KMS-11 (cell line): ENCODE results near the gene ATL3.

Experiments
- H2AFZ ChIP-seq: fragments of 200-600 bp; sonication (generic); 2 replicates; pipeline ENCODE4 v1.6.1; 2016; ENCODE audit warnings: antibody characterized with exemption, mixed run types, low read depth
- H3K27ac ChIP-seq: fragments of 200-600 bp; sonication (generic); 2 replicates; pipeline ENCODE4 v1.6.1; 2016; ENCODE audit warnings: mild to moderate bottlenecking, mixed run types
- H3K27me3 ChIP-seq: fragments of 200-600 bp; sonication (generic); 2 replicates; pipeline ENCODE4 v1.6.1; 2017; ENCODE audit warnings: mild to moderate bottlenecking, low read depth, mixed run types, moderate library complexity; ENCODE audit not compliant: insufficient read depth
- H3K36me3 ChIP-seq: fragments of 200-600 bp; sonication (generic); 2 replicates; pipeline ENCODE4 v1.6.1; 2017; ENCODE audit warnings: mild to moderate bottlenecking, mixed run types; ENCODE audit not compliant: insufficient read depth
- H3K4me1 ChIP-seq: fragments of 200-600 bp; sonication (generic); 2 replicates; pipeline ENCODE4 v1.6.1; 2016; ENCODE audit warnings: mild to moderate bottlenecking, low read depth, mixed run types; ENCODE audit not compliant: poor library complexity, severe bottlenecking
- H3K4me2 ChIP-seq: fragments of 200-600 bp; sonication (generic); 2 replicates; pipeline ENCODE4 v1.7.0; 2016; ENCODE audit warnings: mild to moderate bottlenecking, mixed run types
- H3K4me3 ChIP-seq: fragments of 200-600 bp; sonication (generic); IDR thresholded peaks from 2 replicates; pipeline ENCODE4 v1.6.1; 2017; ENCODE audit warnings: low read depth, low read length, mixed read lengths; ENCODE audit not compliant: insufficient read depth
- H3K79me2 ChIP-seq: fragments of 200-600 bp; sonication (generic); 2 replicates; pipeline ENCODE4 v1.6.1; 2016; ENCODE audit warnings: low read depth, mixed run types; ENCODE audit not compliant: insufficient read depth
- H3K9ac ChIP-seq: fragments of 200-600 bp; sonication (generic); 2 replicates; pipeline ENCODE4 v1.6.1; 2016; ENCODE audit warnings: mild to moderate bottlenecking, mixed run types
- H4K20me1 ChIP-seq: fragments of 200-600 bp; sonication (generic); 2 replicates; pipeline ENCODE4 v1.6.1; 2016; ENCODE audit warnings: mild to moderate bottlenecking, mixed run types; ENCODE audit not compliant: insufficient read depth
- CTCF ChIP-seq: fragments of 200-600 bp; sonication (generic); conservative IDR thresholded peaks from 2 replicates; pipeline ENCODE4 v1.6.1; 2017; ENCODE audit warnings: low read depth, mild to moderate bottlenecking, antibody characterized with exemption, low read length, moderate library complexity, mixed read lengths

Gene ATL3

GRCh38 chr11:63680834-63681320 lies 9.7 kb upstream of the ATL3 start:
- no peak overlapping the region; the same call in 1 of the 2 replicates for H3K9ac ChIP-seq
- H4K20me1 ChIP-seq: peaks cover 6% of the 10 kb centered on the region; the same call in 1 of the 2 replicates
- no peak overlapping the region for H3K4me3 ChIP-seq
- no peaks in the 10 kb centered on the region for H3K36me3 ChIP-seq
- peaks cover 29% of the 10 kb centered on the region for H3K4me1 ChIP-seq
- no peak for TF ChIP-seq CTCF
- H3K79me2 ChIP-seq: peaks cover 39% of the 10 kb centered on the region
- no peaks in the 10 kb centered on the region for H3K27me3 ChIP-seq
- H3K4me2 ChIP-seq: peak overlapping the region; percentile 98
- H2AFZ ChIP-seq: peak overlapping the region; percentile 94
- H3K27ac ChIP-seq: no peak overlapping the region

GRCh38 chr11:63673579-63673978 lies 2.4 kb upstream of the ATL3 start:
- Histone ChIP-seq H3K27me3 (no peaks in the 10 kb centered on the region), H3K4me1 (peaks cover 12% of the 10 kb centered on the region), H3K4me3 (no peak overlapping the region), H3K4me2 (no peak overlapping the region), H3K79me2 (peaks cover 20% of the 10 kb centered on the region), H2AFZ (no peak overlapping the region), H3K27ac (no peak overlapping the region), H3K36me3 (no peaks in the 10 kb centered on the region), H3K9ac (no peak overlapping the region), H4K20me1 (no peaks in the 10 kb centered on the region)
- no peak for TF ChIP-seq CTCF

DNA sequence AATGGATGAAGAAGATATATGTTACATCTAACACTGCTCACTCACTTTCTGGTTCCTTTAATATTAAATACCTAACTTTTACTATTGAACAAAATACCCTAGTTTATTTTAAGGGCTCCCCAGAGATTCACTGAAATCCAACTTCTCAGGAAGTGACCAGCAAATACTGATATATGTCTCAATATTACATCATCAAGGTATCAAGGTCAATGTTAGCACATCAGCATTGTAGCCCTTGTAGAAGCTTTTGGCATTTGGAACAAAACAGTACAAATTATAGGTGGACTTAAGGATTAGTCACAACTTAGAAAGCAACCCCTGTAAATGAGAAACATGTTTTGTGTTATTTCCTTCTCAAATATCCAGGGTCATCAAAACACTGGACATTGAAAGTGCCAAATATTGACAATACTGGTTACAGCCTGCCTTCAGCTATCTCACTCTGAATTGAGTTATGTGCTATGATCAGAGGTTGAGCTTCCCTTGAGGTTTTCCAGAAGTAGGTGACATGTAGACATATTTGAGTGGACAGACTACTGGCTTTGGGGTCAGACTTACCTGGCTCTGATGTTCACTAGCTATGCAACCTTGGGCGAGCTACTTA lies 1.9 kb upstream of the ATL3 start:
- no peak for TF ChIP-seq CTCF

DNA sequence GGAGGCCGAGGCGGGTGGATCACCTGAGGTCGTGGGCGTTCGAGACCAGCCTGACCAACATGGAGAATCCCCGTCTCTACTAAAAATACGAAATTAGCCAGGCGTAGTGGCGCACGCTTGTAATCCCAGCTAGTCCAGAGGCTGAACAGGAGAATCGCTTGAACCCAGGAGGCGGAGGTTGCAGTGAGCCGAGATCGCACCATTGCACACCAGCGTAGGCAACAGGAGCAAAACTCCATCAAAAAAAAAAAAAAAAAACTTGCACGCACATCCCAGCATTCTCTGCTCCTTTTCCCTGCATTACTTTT lies 934 bp upstream of the ATL3 start:
- no peaks in the 10 kb centered on the region; the same call in 1 of the 2 replicates for H3K36me3 ChIP-seq
- no peaks in the 10 kb centered on the region for H4K20me1 ChIP-seq
- peak overlapping the region; percentile 84 for H2AFZ ChIP-seq
- no peak overlapping the region for H3K9ac ChIP-seq
- no peak overlapping the region for H3K27ac ChIP-seq
- H3K27me3 ChIP-seq: no peaks in the 10 kb centered on the region
- no peak for TF ChIP-seq CTCF
- peaks cover 35% of the 10 kb centered on the region for H3K79me2 ChIP-seq
- H3K4me2 ChIP-seq: peak overlapping the region; percentile 66
- no peak overlapping the region for H3K4me3 ChIP-seq
- H3K4me1 ChIP-seq: peaks cover 22% of the 10 kb centered on the region

More for the DNA sequence above, 1.9 kb upstream of the ATL3 start:
- H3K4me3 ChIP-seq: no peak overlapping the region
- H3K4me2 ChIP-seq: no peak overlapping the region
- peaks cover 18% of the 10 kb centered on the region for H3K4me1 ChIP-seq
- no peak overlapping the region for H2AFZ ChIP-seq
- H3K27ac ChIP-seq: no peak overlapping the region
- peaks cover 26% of the 10 kb centered on the region for H3K79me2 ChIP-seq
- no peaks in the 10 kb centered on the region for H4K20me1 ChIP-seq
- H3K9ac ChIP-seq: no peak overlapping the region
- H3K36me3 ChIP-seq: no peaks in the 10 kb centered on the region
- H3K27me3 ChIP-seq: no peaks in the 10 kb centered on the region
